Testis (tissue), 3 donors: ENCODE measurements around the gene PIEZO2. TPM values are rescaled to one million over a fixed set of nuclear protein-coding genes. Genes with fewer than 3 reads are reported as not detected.

Experiments
- DNase-seq: peaks from one replicate; pipeline ENCODE4 v3.0.0-alpha.2; 2019
- H3K27ac ChIP-seq, 2 donors: fragments of 200-600 bp; sonication (generic); one replicate each; pipeline ENCODE4 v1.5.1; 2019
- H3K27me3 ChIP-seq: fragments of 200-600 bp; sonication (generic); one replicate; pipeline ENCODE4 v1.5.1; 2019
- H3K36me3 ChIP-seq: fragments of 200-600 bp; sonication (generic); one replicate; pipeline ENCODE4 v1.5.1; 2017; ENCODE audit warnings: low read depth; ENCODE audit errors: missing control alignments
- H3K4me1 ChIP-seq: fragments of 200-600 bp; sonication (generic); one replicate; pipeline ENCODE4 v1.5.1; 2019
- H3K4me3 ChIP-seq, 2 donors: fragments of 200-600 bp; sonication (generic); one replicate each; pipeline ENCODE4 v1.5.1; 2017 to 2019
- H3K9me3 ChIP-seq: fragments of 200-600 bp; sonication (generic); one replicate; pipeline ENCODE4 v1.5.1; 2017
- CTCF ChIP-seq, 3 experiments: fragments of 450-650 bp in 2 of 3; fragments of 200-600 bp in 1 of 3; sonication (generic) in 1 of 3; IDR thresholded peaks; one replicate each; pipeline ENCODE4 v1.5.1; 2016 to 2019; ENCODE audit warnings: antibody characterized with exemption in 3 of 3, mild to moderate bottlenecking in 2 of 3, moderate library complexity in 1 of 3
- POLR2A ChIP-seq: fragments of 450-650 bp; IDR thresholded peaks from one replicate; pipeline ENCODE4 v1.6.1; 2017; ENCODE audit warnings: antibody characterized with exemption, mild to moderate bottlenecking, moderate library complexity
- WGBS, 2 donors: methylation state at CpG; one replicate each; pipeline ENCODE4 v1.1.5; 2018; 5-methylcytosine and 5-hydroxymethylcytosine counted together
- intact Hi-C: fragments of 100-400 bp; cut with DNase I; formaldehyde crosslinking; loops from one replicate; pipeline ENCODE4 v1.15.1; 2023; ENCODE audit warnings: low total_unique reads
- polyA plus RNA-seq: library from polyadenylated mRNA; stranded (reverse); fragments of 350-450 nt; fragmentation: Illumina TruSeq; extraction: RNeasy Lipid Tissue Mini Kit (QIAGEN cat#74804); gene quantifications from one replicate; pipeline ENCODE4 v1.2.3, GENCODE V29; 2014; ENCODE audit warnings: low read depth, low replicate concordance; ENCODE audit not compliant: insufficient read depth
- total RNA-seq, 2 donors: library from RNA; depleted of rRNA; stranded (reverse); fragments of >200 nt; gene quantifications; one replicate each; pipeline ENCODE4 v1.2.3, GENCODE V29; 2016

PIEZO2 gene
- total and polyA plus RNA-seq, 3 donors from 2014 or later, result 2.3 to 3.5 (median 3.0) TPM

GRCh38 chr18:10948421-10948820 is 200.9 kb downstream of the PIEZO2 start:
- no peak overlapping the region for H3K27ac ChIP-seq
- DNase-seq, result no peak
- H3K27me3 ChIP-seq, result no peaks in the 10 kb centered on the region
- TF ChIP-seq CTCF (IDR thresholded peaks at IDR 0.05), result no peak
- TF ChIP-seq POLR2A, result no peak
- H3K36me3 ChIP-seq, result no peaks in the 10 kb centered on the region
- intact Hi-C loops, result no loop called here
- no peak overlapping the region for H3K4me3 ChIP-seq
- WGBS, 2 donors, result 94% methylated on average over 5 of the region's 5 CpGs
- H3K9me3 ChIP-seq, result no peaks in the 10 kb centered on the region
- H3K4me1 ChIP-seq, result no peaks in the 10 kb centered on the region

GRCh38 chr18:10946058-10946457 is 203.3 kb downstream of the PIEZO2 start:
- Histone ChIP-seq H3K27me3 (no peaks in the 10 kb centered on the region), H3K9me3 (no peaks in the 10 kb centered on the region), H3K27ac (no peak overlapping the region), H3K4me1 (no peaks in the 10 kb centered on the region), H3K36me3 (no peaks in the 10 kb centered on the region), H3K4me3 (no peak overlapping the region)
- no peak for TF ChIP-seq POLR2A
- no peak for TF ChIP-seq CTCF (IDR thresholded peaks at IDR 0.05)
- intact Hi-C loops, result no loop called here
- DNase-seq, result no peak

GRCh38 chr18:10942998-10943397 is 206.4 kb downstream of the PIEZO2 start:
- TF ChIP-seq CTCF (IDR thresholded peaks at IDR 0.05), result no peak
- TF ChIP-seq POLR2A, result no peak
- no peak for DNase-seq
- Histone ChIP-seq H3K4me3 (no peak overlapping the region), H3K27me3 (no peaks in the 10 kb centered on the region), H3K4me1 (no peaks in the 10 kb centered on the region), H3K27ac (no peak overlapping the region), H3K36me3 (no peaks in the 10 kb centered on the region), H3K9me3 (no peaks in the 10 kb centered on the region)
- WGBS, 2 donors, result 74 to 90% methylated on average over 3 to 4 of the region's 4 CpGs
- intact Hi-C loops, result no loop called here

GRCh38 chr18:10939822-10940221 is 209.5 kb downstream of the PIEZO2 start:
- intact Hi-C loops, result no loop called here
- 87 to 92% methylated on average over 6 of the region's 6 CpGs for WGBS, 2 donors
- DNase-seq, result no peak
- TF ChIP-seq CTCF (IDR thresholded peaks at IDR 0.05), result no peak
- no peak for TF ChIP-seq POLR2A
- H3K9me3 ChIP-seq, result no peaks in the 10 kb centered on the region
- no peaks in the 10 kb centered on the region for H3K27me3 ChIP-seq
- no peaks in the 10 kb centered on the region for H3K4me1 ChIP-seq
- H3K36me3 ChIP-seq, result no peaks in the 10 kb centered on the region
- no peak overlapping the region for H3K4me3 ChIP-seq
- H3K27ac ChIP-seq, result no peak overlapping the region

- Histone ChIP-seq H3K27ac (no peak overlapping the region), H3K27me3 (no peaks in the 10 kb centered on the region), H3K36me3 (no peaks in the 10 kb centered on the region), H3K9me3 (no peaks in the 10 kb centered on the region), H3K4me3 (no peak overlapping the region), H3K4me1 (no peaks in the 10 kb centered on the region)
- no peak for DNase-seq
- intact Hi-C loops, result no loop called here
- TF ChIP-seq CTCF (IDR thresholded peaks at IDR 0.05), result no peak
- no peak for TF ChIP-seq POLR2A
- WGBS, 2 donors, result 56 to 62% methylated on average over 6 of the region's 6 CpGs
These were observed 211.4 kb downstream of the PIEZO2 start for GRCh38 chr18:10937743-10938640.
